Measurements from ENCODE around the gene HECW1.
"Not testable (repeated sequence)": the region's sequence is repeated elsewhere in the genome, so short reads cannot be mapped to it uniquely, and the experiment has no call there.

Gene HECW1

GRCh38 chr7:43577485-43577951, 465.1 kb downstream of the HECW1 start:
- no peak for DNase-seq (ENCODE audit: low read depth in 2 of 2)

- DNase-seq (ENCODE audit: low read depth in 2 of 2) = peak; percentile 92 to 93
These were observed 470.3 kb downstream of the HECW1 start, which contains the start of gene STK17A for GRCh38 chr7:43582503-43583423. TSS of gene STK17A (plus strand) at chr7:43583108. CDS start at chr7:43583244, 136 bp downstream.

- peak; percentile 32 to 60 for DNase-seq (ENCODE audit: low read depth in 2 of 2)
These were observed 471.2 kb downstream of the HECW1 start for GRCh38 chr7:43583424-43584194.

- DNase-seq (ENCODE audit: low read depth in 2 of 2) = no peak
These were observed 471.7 kb downstream of the HECW1 start for GRCh38 chr7:43584195-43584586.

GRCh38 chr7:43584733-43585132, 472.3 kb downstream of the HECW1 start:
- not testable (repeated sequence) for DNase-seq (ENCODE audit: low read depth in 2 of 2)

GRCh38 chr7:43585562-43585961, 473.1 kb downstream of the HECW1 start:
- no peak for DNase-seq (ENCODE audit: low read depth in 2 of 2)

- DNase-seq (ENCODE audit: low read depth in 2 of 2) = no peak
These were observed 473.9 kb downstream of the HECW1 start for GRCh38 chr7:43586251-43586900.

GRCh38 chr7:43588477-43589132, 476.2 kb downstream of the HECW1 start:
- no peak for DNase-seq (ENCODE audit: low read depth in 2 of 2)

GRCh38 chr7:43589133-43589478, 476.7 kb downstream of the HECW1 start:
- no peak for DNase-seq (ENCODE audit: low read depth in 2 of 2)

- no peak for DNase-seq (ENCODE audit: low read depth in 2 of 2)
These were observed 477.3 kb downstream of the HECW1 start for GRCh38 chr7:43589728-43590127.

GRCh38 chr7:43590862-43591557, 478.6 kb downstream of the HECW1 start:
- DNase-seq (ENCODE audit: low read depth in 2 of 2) = no peak

GRCh38 chr7:43591558-43592180, 479.2 kb downstream of the HECW1 start:
- DNase-seq (ENCODE audit: low read depth in 2 of 2) = no peak

- no peak for DNase-seq (ENCODE audit: low read depth in 2 of 2)
These were observed 479.9 kb downstream of the HECW1 start for GRCh38 chr7:43592326-43592725.

- no peak for DNase-seq (ENCODE audit: low read depth in 2 of 2)
These were observed 480.6 kb downstream of the HECW1 start for GRCh38 chr7:43593010-43593409.

GRCh38 chr7:43594020-43594419, 481.6 kb downstream of the HECW1 start:
- no peak for DNase-seq (ENCODE audit: low read depth in 2 of 2)

GRCh38 chr7:43596426-43596825, 484.0 kb downstream of the HECW1 start:
- DNase-seq (ENCODE audit: low read depth in 2 of 2) = not testable (repeated sequence)

- no peak for DNase-seq (ENCODE audit: low read depth in 2 of 2)
These were observed 487.6 kb downstream of the HECW1 start for GRCh38 chr7:43600056-43600455.

GRCh38 chr7:43602256-43602655, 489.8 kb downstream of the HECW1 start:
- no peak for DNase-seq (ENCODE audit: low read depth in 2 of 2)

- no peak for DNase-seq (ENCODE audit: low read depth in 2 of 2)
These were observed 491.8 kb downstream of the HECW1 start for GRCh38 chr7:43604251-43604650.

- no peak for DNase-seq (ENCODE audit: low read depth in 2 of 2)
These were observed 496.6 kb downstream of the HECW1 start for GRCh38 chr7:43609097-43609496.

- DNase-seq (ENCODE audit: low read depth in 2 of 2) = no peak
These were observed 499.7 kb downstream of the HECW1 start for GRCh38 chr7:43612128-43612527.

All from stimulated activated CD4-positive, alpha-beta T cell treated with anti-CD3 and anti-CD28 coated beads, Interleukin-1b, Interleukin-23, amount 100 ng/mL, for 4 hours (primary cell).